NCI-H1694 (cell line): ENCODE measurements around the gene BOLA3.
"Not testable (repeated sequence)": the region's sequence is repeated elsewhere in the genome, so short reads cannot be mapped to it uniquely, and the experiment has no call there.

Experiments
- DNase-seq: peaks from one replicate; lab custom pipeline; 2025; lab: John Stamatoyannopoulos, UW

Gene BOLA3

GRCh38 chr2:74148457-74149246, 940 bp upstream of the BOLA3 start:
- DNase-seq: no peak

- no peak for DNase-seq
Measured at GRCh38 chr2:74146929-74147726, 584 bp downstream of the BOLA3 start.

- no peak for DNase-seq
Measured at GRCh38 chr2:74142340-74142739, 5.4 kb downstream of the BOLA3 start.

- DNase-seq: no peak
Measured at GRCh38 chr2:74138600-74139323, 8.9 kb downstream of the BOLA3 start.

GRCh38 chr2:74137651-74138599, 9.8 kb downstream of the BOLA3 start:
- DNase-seq: no peak

- no peak for DNase-seq
Measured at GRCh38 chr2:74131901-74132300, 15.8 kb downstream of the BOLA3 start.

GRCh38 chr2:74130211-74130995, 17.3 kb downstream of the BOLA3 start:
- DNase-seq: no peak

GRCh38 chr2:74128206-74128605, 19.5 kb downstream of the BOLA3 start:
- no peak for DNase-seq

- DNase-seq: not testable (repeated sequence)
Measured at GRCh38 chr2:74123955-74124354, 23.8 kb downstream of the BOLA3 start.

- not testable (repeated sequence) for DNase-seq
Measured at GRCh38 chr2:74121846-74122245, 25.9 kb downstream of the BOLA3 start.

- peak; percentile 66 for DNase-seq
Measured at GRCh38 chr2:74119912-74120825, 27.5 kb downstream of the BOLA3 start.

GRCh38 chr2:74119339-74119738, 28.4 kb downstream of the BOLA3 start:
- DNase-seq: no peak

- no peak for DNase-seq
Measured at GRCh38 chr2:74111380-74111779, 36.3 kb downstream of the BOLA3 start.

- no peak for DNase-seq
Measured at GRCh38 chr2:74110537-74110936, 37.2 kb downstream of the BOLA3 start.

GRCh38 chr2:74109551-74109950, 38.2 kb downstream of the BOLA3 start:
- DNase-seq: no peak

- DNase-seq: no peak
Measured at GRCh38 chr2:74107071-74107470, 40.6 kb downstream of the BOLA3 start.

- no peak for DNase-seq
Measured at GRCh38 chr2:74105413-74105812, 42.3 kb downstream of the BOLA3 start.

- no peak for DNase-seq
Measured at GRCh38 chr2:74104839-74105238, 42.9 kb downstream of the BOLA3 start.

- DNase-seq: no peak
Measured at GRCh38 chr2:74103763-74104162, 43.9 kb downstream of the BOLA3 start.

GRCh38 chr2:74102516-74102915, 45.2 kb downstream of the BOLA3 start:
- DNase-seq: no peak
